Measurements from ENCODE around the gene NRG2. TPM values are rescaled to one million over a fixed set of nuclear protein-coding genes. Genes with fewer than 3 reads are reported as not detected.

NRG2 gene
- total and polyA plus RNA-seq, 2 of the 8 experiments (the other 6 are each of a cell fraction or from before 2014, with no cell fraction given) = 0.27 to 0.54 TPM

DNA sequence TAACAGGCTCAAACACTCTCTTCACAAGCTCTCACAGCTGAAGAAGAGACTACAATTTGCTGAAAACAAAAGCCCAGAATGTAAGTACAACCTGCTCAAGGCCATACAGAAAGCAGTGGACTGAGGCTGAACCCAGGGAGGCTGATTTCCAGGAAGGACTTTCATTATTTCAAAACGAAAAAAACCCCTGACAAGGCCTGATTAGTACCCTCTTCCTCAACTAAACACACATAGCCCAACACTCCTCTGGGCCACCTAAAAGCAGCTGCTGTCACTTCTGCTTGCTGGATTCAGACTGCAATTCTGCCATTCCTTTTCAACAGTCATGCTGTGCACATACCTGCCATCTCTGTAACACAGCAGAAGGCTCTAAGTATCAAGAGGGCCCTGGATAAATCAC is 18.2 kb downstream of the NRG2 start:
- no peak for DNase-seq (ENCODE audit: low read depth in 1 of 2, low spot score in 2 of 2)
- no peak for TF ChIP-seq SP2 (IDR thresholded peaks at IDR 0.05; ENCODE audit: low read length)
- no peak for TF ChIP-seq POLR2AphosphoS5 (IDR thresholded peaks at IDR 0.05; ENCODE audit: low read depth, low read length)

More for the DNA sequence above, 18.2 kb downstream of the NRG2 start:
- no peaks in the 10 kb centered on the region for H3K9me3 ChIP-seq (ENCODE audit: insufficient read depth in 2 of 2, low read depth in 1 of 2, low read length in 1 of 2)
- ChIA-PET CTCF (ENCODE audit: partially characterized antibody) (interaction anchor here (1.3 to 2.6 kb wide), 3 partner anchors 16 to 48 kb away, joined by 3 to 5 read pairs (median 4); partner anchors contain the start of gene NRG2), POLR2A (ENCODE audit: partially characterized antibody) (no interaction called here)
- no peak overlapping the region for H2BK120ac ChIP-seq (replicated peaks; ENCODE audit: low read depth, low read length)
- no peak overlapping the region for H2AFZ ChIP-seq (ENCODE audit: low read length)
- no peak overlapping the region for H4K8ac ChIP-seq (ENCODE audit: extremely low read depth, insufficient read depth, low read length)
- peaks cover 0 to 2% of the 10 kb centered on the region in 2 experiments for H4K20me1 ChIP-seq (replicated peaks in 1 of 2; ENCODE audit: control insufficient read depth in 1 of 2, insufficient read depth in 2 of 2, low read length in 2 of 2)
- no peaks in the 10 kb centered on the region; a peak in 3 of 7 replicates for H3K27me3 ChIP-seq (replicated peaks in 1 of 4; ENCODE audit: control insufficient read depth in 3 of 4, extremely low read depth in 1 of 4, insufficient read depth in 3 of 4, low read length in 3 of 4)
- no peaks in the 10 kb centered on the region for H3K36me3 ChIP-seq (ENCODE audit: control insufficient read depth in 2 of 4, insufficient read depth in 4 of 4, low read length in 3 of 4)
- no peak overlapping the region for H2AK5ac ChIP-seq (ENCODE audit: low read depth, low read length)
- no peak overlapping the region for H2BK15ac ChIP-seq (ENCODE audit: low read length)
- H4K5ac ChIP-seq (ENCODE audit: insufficient read length, low read depth, low read length) = no peak overlapping the region
- no peak overlapping the region for H3K23ac ChIP-seq (ENCODE audit: insufficient read length)
- no peak overlapping the region for H2BK20ac ChIP-seq (ENCODE audit: low read length)
- no peak overlapping the region for H3K56ac ChIP-seq (replicated peaks; ENCODE audit: insufficient read length, low read depth, low read length)
- no peak overlapping the region for H3K27ac ChIP-seq (ENCODE audit: low read depth, low read length)
- 58% methylated on average over 1 of the region's 1 CpG; no CpG with 5 or more reads in 1 of the 2 experiments for WGBS, 2 experiments (ENCODE audit: extremely low coverage in 1 of 2, insufficient coverage in 1 of 2, insufficient read length in 1 of 2, insufficient replicate concordance in 2 of 2, low coverage in 1 of 2, low lambda C conversion rate in 2 of 2, missing lambda C conversion rate in 1 of 2)
- no peak overlapping the region for H3K18ac ChIP-seq (ENCODE audit: extremely low read depth, low read length)
- no peak overlapping the region for H4K91ac ChIP-seq (replicated peaks; ENCODE audit: insufficient read length, low read length)
- no peaks in the 10 kb centered on the region for H3K23me2 ChIP-seq (ENCODE audit: low read depth, low read length)
- H3K4me1 ChIP-seq (replicated peaks in 1 of 4; ENCODE audit: control insufficient read depth in 3 of 4, insufficient read depth in 4 of 4, low read length in 3 of 4) = no peaks in the 10 kb centered on the region
- H2BK12ac ChIP-seq (ENCODE audit: low read depth, low read length) = no peak overlapping the region
- no peak overlapping the region for H3K9ac ChIP-seq (replicated peaks in 1 of 4; ENCODE audit: extremely low read depth in 1 of 4, low read depth in 3 of 4, low read length in 3 of 4)
- no peak overlapping the region for H2BK5ac ChIP-seq (ENCODE audit: low read depth, low read length)
- H3K4me3 ChIP-seq (ENCODE audit: extremely low read depth in 1 of 4, insufficient read depth in 2 of 4, low read depth in 3 of 4, low read length in 4 of 4) = no peak overlapping the region
- H3K79me2 ChIP-seq (ENCODE audit: control insufficient read depth in 1 of 2, insufficient read depth in 2 of 2, low read length in 2 of 2) = no peaks in the 10 kb centered on the region
- H3K14ac ChIP-seq (ENCODE audit: insufficient read length) = no peak overlapping the region
- no peaks in the 10 kb centered on the region for H3K79me1 ChIP-seq (ENCODE audit: low read depth, low read length)
- no peak overlapping the region for H3K4ac ChIP-seq (replicated peaks; ENCODE audit: insufficient read length, low read depth, low read length)
- FAIRE-seq = no peak
- H3K4me2 ChIP-seq (ENCODE audit: insufficient read depth in 1 of 2, low read depth in 2 of 2, low read length in 2 of 2) = no peak overlapping the region

Measured in H1 (cell line).